MM.1S (cell line): ENCODE data around the gene POFUT1.

Experiments used
- EZH2 ChIP-seq: fragments of 300-600 bp; sonication (generic); optimal IDR thresholded peaks from 2 replicates; pipeline ENCODE3; 2017; ENCODE audit warnings: low read depth, mild to moderate bottlenecking, antibody characterized with exemption, low read length, mixed read lengths
- EZH2phosphoT487 ChIP-seq: fragments of 300-600 bp; sonication (generic); IDR thresholded peaks from 2 replicates; pipeline ENCODE4 v1.6.1; 2018; ENCODE audit warnings: antibody characterized with exemption, low read length
- TF ChIP-seq, protein P1 (sequence below): fragments of 300-600 bp; sonication (generic); IDR thresholded peaks from 2 replicates; pipeline ENCODE4 v1.5.1; 2016; ENCODE audit warnings: antibody characterized with exemption, low read length, mixed read lengths

DNA sequence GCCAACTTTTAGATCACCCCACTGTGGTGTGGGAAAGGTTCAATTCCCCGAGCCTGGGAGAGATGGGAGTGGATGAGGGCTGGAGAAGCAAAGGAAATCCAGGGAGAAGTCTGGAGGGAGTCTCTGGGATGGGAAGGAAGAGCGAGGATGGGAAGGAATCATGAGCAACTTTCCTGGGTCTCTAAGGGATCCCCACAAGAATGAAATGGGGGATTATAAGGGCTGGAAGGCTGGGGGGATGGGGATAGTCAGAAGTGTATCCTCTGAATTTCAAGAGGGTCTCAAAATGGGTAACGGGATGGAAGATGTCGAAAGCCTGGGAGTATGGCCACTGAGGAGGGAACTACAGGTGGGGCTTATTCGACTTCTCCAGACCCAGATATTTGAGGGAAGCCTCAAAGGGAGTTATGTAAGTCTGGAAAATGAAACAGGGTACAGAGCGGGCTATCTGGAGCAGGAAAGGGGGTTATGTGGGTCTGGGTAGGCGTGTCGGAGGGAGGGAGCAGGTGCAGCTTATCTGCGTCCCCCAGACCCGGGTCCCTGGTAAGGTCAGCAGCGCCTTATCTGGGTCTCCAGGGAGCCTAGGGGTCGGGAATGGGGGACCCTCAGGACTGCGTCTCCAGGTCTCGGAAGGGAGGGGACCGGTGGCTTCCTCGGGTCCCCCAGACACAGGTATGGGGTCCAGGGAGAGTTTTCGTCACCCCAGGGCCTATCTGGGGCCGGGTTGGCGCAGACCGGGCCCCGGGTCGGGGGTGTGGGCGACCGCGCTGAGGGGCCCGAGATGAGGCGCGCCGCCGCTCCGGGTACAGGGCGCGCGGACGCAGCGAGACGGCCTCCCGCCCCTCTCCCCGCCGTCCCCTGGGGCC, 687 bp upstream of the POFUT1 start:
- TF ChIP-seq, protein P1, sequence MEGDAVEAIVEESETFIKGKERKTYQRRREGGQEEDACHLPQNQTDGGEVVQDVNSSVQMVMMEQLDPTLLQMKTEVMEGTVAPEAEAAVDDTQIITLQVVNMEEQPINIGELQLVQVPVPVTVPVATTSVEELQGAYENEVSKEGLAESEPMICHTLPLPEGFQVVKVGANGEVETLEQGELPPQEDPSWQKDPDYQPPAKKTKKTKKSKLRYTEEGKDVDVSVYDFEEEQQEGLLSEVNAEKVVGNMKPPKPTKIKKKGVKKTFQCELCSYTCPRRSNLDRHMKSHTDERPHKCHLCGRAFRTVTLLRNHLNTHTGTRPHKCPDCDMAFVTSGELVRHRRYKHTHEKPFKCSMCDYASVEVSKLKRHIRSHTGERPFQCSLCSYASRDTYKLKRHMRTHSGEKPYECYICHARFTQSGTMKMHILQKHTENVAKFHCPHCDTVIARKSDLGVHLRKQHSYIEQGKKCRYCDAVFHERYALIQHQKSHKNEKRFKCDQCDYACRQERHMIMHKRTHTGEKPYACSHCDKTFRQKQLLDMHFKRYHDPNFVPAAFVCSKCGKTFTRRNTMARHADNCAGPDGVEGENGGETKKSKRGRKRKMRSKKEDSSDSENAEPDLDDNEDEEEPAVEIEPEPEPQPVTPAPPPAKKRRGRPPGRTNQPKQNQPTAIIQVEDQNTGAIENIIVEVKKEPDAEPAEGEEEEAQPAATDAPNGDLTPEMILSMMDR: no peak
- no peak for TF ChIP-seq EZH2phosphoT487
- TF ChIP-seq EZH2: no peak
